Measurements from ENCODE around the gene BTBD17.

DNA sequence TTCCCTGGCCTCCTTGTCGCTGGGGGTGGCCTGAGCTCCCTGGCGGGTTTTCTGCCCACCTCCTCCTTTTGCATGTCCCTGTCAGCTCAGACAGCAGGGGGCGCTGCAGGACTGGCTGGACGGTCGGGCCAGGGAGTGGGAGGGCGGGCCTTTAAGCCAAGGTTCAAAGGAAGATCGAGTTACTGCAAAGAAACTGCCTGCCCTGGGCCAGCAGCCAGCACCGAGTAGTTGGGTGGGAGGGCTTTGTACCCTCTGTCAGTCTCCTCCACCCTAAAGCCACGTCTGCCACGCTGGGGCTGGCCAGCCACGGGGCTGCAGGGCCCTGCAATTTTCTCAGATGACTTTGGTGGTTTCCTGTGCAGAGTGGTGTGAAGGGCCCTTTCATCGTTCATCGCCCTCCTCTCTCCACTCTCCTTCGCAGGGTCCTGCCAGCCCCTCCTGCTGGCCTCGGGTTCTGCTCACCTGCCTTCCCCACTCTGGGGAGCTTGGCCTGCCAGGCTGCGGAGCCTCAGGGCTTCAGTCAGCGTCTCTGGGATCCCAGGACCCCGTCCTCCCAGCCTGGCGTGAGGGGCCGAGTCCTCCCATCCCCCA is 17.9 kb upstream of the BTBD17 start:
- TF ChIP-seq, protein P1, sequence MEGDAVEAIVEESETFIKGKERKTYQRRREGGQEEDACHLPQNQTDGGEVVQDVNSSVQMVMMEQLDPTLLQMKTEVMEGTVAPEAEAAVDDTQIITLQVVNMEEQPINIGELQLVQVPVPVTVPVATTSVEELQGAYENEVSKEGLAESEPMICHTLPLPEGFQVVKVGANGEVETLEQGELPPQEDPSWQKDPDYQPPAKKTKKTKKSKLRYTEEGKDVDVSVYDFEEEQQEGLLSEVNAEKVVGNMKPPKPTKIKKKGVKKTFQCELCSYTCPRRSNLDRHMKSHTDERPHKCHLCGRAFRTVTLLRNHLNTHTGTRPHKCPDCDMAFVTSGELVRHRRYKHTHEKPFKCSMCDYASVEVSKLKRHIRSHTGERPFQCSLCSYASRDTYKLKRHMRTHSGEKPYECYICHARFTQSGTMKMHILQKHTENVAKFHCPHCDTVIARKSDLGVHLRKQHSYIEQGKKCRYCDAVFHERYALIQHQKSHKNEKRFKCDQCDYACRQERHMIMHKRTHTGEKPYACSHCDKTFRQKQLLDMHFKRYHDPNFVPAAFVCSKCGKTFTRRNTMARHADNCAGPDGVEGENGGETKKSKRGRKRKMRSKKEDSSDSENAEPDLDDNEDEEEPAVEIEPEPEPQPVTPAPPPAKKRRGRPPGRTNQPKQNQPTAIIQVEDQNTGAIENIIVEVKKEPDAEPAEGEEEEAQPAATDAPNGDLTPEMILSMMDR (IDR thresholded peaks at IDR 0.05; ENCODE audit: poor library complexity), result peak; percentile 97
- TF ChIP-seq EZH2 (IDR thresholded peaks at IDR 0.05; ENCODE audit: borderline replicate concordance), result no peak
